T-helper 9 cell (primary cell): ENCODE data around the gene EXOC4.
"Not testable (repeated sequence)": the region's sequence is repeated elsewhere in the genome, so short reads cannot be mapped to it uniquely, and the experiment has no call there.

Experiments
- DNase-seq: peaks from one replicate; pipeline ENCODE4 v3.0.0-alpha.2; 2020

Gene EXOC4

GRCh38 chr7:134058521-134058920, 805.6 kb downstream of the EXOC4 start:
- DNase-seq, result no peak

GRCh38 chr7:134058980-134059379, 806.1 kb downstream of the EXOC4 start:
- no peak for DNase-seq

- no peak for DNase-seq
These were observed 807.0 kb downstream of the EXOC4 start for GRCh38 chr7:134059921-134060320.

GRCh38 chr7:134060874-134061273, 808.0 kb downstream of the EXOC4 start:
- no peak for DNase-seq

GRCh38 chr7:134062460-134062859, 809.6 kb downstream of the EXOC4 start:
- no peak for DNase-seq

GRCh38 chr7:134065415-134065814, 812.5 kb downstream of the EXOC4 start:
- no peak for DNase-seq

- DNase-seq, result no peak
These were observed 814.3 kb downstream of the EXOC4 start for GRCh38 chr7:134067164-134067563.

GRCh38 chr7:134068670-134069069, 815.8 kb downstream of the EXOC4 start:
- DNase-seq, result no peak

GRCh38 chr7:134069187-134069586, 816.3 kb downstream of the EXOC4 start:
- DNase-seq, result no peak

GRCh38 chr7:134070673-134071072, 817.8 kb downstream of the EXOC4 start:
- no peak for DNase-seq

GRCh38 chr7:134071355-134072331, 818.8 kb downstream of the EXOC4 start:
- DNase-seq, result no peak

GRCh38 chr7:134073276-134073675, 820.4 kb downstream of the EXOC4 start:
- no peak for DNase-seq

GRCh38 chr7:134075799-134076198, 822.9 kb downstream of the EXOC4 start:
- DNase-seq, result no peak

GRCh38 chr7:134077560-134077959, 824.7 kb downstream of the EXOC4 start:
- DNase-seq, result not testable (repeated sequence)

- no peak for DNase-seq
These were observed 826.1 kb downstream of the EXOC4 start for GRCh38 chr7:134078991-134079390.

- no peak for DNase-seq
These were observed 828.8 kb downstream of the EXOC4 start for GRCh38 chr7:134081695-134082094.

GRCh38 chr7:134083766-134084487, 831.0 kb downstream of the EXOC4 start:
- DNase-seq, result no peak

GRCh38 chr7:134084488-134085144, 831.7 kb downstream of the EXOC4 start:
- no peak for DNase-seq

- no peak for DNase-seq
These were observed 832.4 kb downstream of the EXOC4 start for GRCh38 chr7:134085311-134085710.

- no peak for DNase-seq
These were observed 834.3 kb downstream of the EXOC4 start for GRCh38 chr7:134086998-134087735.

GRCh38 chr7:134088199-134088598, 835.3 kb downstream of the EXOC4 start:
- no peak for DNase-seq

GRCh38 chr7:134089446-134089845, 836.6 kb downstream of the EXOC4 start:
- DNase-seq, result no peak

GRCh38 chr7:134098072-134098471, 845.2 kb downstream of the EXOC4 start:
- DNase-seq, result no peak
